Glomerular endothelial cell (primary cell): Measurements from ENCODE around the gene PRDM16. TPM values are rescaled to one million over a fixed set of nuclear protein-coding genes. Genes with fewer than 3 reads are reported as not detected.

Experiments
- DNase-seq: peaks from one replicate; pipeline ENCODE4 v3.0.0-alpha.2; 2011; ENCODE audit warnings: low read depth, low spot score; ENCODE audit errors: extremely low read depth
- total RNA-seq: library from RNA; depleted of rRNA; stranded (reverse); fragments of >200 nt; gene quantifications from 2 replicates; pipeline ENCODE4 v1.2.3, GENCODE V29; 2015

PRDM16 gene
- total RNA-seq, 1 donor from 2014 or later, result 0.12 TPM

- DNase-seq, result no peak
Measured at GRCh38 chr1:3327389-3327702, 258.3 kb downstream of the PRDM16 start.

DNA sequence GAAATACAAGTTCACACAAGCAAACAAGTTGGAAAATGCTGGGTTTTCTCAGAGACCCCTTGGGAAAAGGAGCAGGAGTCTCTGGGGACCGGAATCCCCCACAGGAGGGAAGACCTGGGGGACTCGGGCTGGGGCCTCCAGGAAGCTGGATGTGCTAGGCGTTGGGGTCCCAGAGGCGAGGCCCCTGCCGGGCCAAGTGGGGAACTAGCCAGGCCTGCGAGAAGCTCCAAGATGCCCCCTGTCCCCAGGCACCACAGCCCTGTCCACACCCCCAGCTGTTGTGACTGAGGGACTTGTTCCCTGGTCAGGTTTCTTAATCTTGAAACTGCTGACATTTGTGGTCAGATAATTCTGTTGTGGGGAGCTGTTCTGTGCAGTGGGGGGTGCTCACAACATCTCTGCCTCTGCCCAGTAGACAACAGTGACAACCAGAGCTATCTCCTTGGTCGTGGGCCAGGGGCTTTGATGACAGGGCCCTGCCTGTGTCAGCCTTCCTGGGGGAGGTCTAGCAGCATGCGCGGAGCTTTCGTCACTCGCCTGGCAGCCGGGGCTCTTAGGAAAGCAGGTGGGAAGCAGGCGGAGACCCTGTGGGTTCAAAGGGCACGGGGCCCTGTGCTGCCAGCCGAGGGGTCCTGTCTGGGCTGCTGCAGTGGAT is 259.1 kb downstream of the PRDM16 start:
- DNase-seq, result no peak

DNA sequence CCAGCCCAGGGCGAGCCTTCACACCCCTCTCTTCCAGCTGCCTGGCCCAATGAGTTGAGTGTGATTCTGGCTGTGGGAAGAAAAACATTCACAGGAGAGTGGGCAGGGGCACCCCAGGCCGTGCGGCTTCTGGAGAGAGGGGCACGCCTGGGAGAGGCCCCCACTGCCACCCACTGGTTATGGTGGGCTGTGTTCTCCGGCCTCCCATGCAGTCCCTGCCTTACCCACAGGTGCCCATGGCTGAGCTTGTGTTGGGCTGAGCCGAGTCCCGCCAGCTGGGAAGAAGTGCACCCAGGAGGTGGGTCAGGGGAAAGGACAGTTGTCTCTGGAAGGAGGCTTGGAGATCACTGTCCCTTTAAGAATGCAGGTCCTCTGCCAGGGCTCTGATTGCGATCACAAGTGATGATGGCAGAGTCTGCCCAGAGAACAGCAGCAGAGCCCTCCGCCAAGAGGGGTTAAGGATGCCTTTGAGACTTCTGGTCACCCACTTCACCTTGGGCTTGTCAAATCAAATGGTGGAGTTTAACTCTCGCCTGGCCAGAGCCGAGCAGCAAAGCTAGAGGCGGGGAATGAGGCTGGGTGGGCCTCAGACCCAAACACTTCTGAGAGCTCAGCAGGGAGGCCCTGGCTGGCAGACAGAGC is 260.8 kb downstream of the PRDM16 start:
- no peak for DNase-seq

DNA sequence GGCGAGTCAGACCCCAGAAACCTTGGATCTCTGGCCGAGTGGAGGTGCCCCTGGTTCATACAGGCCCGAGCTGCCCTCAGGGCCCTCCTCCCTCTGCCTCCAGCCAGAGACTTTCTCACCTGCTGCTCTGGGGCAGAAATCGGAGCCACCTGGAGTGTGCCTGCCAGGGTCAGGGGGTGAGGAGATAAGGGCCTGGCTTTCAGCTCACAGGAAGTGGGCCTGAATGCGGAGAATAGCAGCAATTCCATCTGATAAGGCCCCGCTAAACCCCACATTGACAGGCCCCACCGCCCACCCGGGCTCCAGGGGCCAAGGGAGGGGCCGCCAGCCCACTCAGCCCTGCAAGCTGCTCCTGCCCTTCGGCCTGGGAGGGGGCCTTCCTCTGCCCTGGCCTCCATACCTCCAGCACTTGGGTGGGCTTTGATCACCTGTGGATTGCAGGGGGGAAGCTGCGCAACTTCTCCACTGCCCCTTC is 261.8 kb downstream of the PRDM16 start:
- DNase-seq, result no peak

DNA sequence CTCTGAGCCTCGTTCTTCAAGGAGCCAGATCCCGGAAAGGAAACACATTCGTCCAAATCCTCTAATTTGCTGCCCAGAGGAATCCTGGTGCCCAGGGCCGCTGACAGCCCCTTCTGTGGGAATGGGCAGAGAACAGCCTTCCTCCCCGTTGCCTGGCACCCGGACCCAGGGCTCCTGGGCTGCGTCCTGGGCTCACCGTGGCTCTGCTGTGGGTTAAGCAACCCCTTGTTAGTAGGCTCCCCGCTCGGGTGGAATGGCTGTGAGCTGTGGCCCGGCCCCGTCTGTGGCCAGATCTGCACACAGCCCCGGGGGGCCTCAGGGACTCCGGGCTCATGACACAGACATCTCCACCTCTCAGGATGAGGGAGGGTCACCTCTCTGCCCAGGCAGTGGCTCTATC is 262.6 kb downstream of the PRDM16 start:
- DNase-seq, result no peak

DNA sequence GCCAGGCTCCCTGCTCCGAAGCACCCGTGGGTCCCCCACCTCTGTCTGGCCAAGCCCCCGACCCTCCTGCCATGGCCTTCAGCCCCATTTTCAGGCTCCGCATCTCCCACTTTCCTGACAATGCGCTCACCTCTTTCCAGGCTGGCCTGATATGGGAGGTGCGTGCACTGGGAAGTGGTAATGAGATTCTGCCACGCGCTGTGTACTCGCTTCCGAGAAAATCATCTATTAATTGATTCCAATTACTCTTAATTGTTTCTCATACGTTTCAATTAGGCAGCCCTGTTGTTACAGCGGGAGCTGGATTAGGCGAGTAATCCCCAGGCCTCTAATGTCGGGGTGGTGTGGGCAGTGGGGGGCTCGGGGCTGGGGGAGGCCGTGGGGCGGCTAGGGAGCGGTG is 263.0 kb downstream of the PRDM16 start:
- no peak for DNase-seq

GRCh38 chr1:3332662-3333061 is 263.7 kb downstream of the PRDM16 start:
- DNase-seq, result no peak

- DNase-seq, result no peak
Measured at GRCh38 chr1:3333903-3334302, 264.9 kb downstream of the PRDM16 start.

DNA sequence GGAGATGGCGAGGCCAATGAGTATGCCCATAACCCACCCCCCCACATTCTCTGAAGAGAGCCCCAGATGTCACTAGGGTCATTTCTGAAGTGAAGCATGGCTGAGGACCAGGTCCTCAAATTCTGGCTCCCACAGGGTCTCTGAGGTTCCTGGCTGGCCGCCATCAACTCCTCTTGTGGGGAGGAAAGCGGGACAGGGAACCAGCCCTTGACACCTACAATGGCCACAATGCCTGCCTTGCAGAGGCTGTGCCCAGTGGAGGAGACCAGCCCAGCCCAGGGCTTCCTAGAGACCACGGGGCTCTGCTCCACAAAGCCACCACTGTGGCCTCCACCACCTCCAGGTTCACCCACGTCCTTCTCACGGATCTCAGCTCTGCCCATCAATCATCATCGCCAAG is 265.4 kb downstream of the PRDM16 start:
- DNase-seq, result no peak

- DNase-seq, result no peak
Measured at GRCh38 chr1:3335754-3336640, 267.0 kb downstream of the PRDM16 start.

GRCh38 chr1:3336641-3337630 is 267.9 kb downstream of the PRDM16 start:
- DNase-seq, result no peak

DNA sequence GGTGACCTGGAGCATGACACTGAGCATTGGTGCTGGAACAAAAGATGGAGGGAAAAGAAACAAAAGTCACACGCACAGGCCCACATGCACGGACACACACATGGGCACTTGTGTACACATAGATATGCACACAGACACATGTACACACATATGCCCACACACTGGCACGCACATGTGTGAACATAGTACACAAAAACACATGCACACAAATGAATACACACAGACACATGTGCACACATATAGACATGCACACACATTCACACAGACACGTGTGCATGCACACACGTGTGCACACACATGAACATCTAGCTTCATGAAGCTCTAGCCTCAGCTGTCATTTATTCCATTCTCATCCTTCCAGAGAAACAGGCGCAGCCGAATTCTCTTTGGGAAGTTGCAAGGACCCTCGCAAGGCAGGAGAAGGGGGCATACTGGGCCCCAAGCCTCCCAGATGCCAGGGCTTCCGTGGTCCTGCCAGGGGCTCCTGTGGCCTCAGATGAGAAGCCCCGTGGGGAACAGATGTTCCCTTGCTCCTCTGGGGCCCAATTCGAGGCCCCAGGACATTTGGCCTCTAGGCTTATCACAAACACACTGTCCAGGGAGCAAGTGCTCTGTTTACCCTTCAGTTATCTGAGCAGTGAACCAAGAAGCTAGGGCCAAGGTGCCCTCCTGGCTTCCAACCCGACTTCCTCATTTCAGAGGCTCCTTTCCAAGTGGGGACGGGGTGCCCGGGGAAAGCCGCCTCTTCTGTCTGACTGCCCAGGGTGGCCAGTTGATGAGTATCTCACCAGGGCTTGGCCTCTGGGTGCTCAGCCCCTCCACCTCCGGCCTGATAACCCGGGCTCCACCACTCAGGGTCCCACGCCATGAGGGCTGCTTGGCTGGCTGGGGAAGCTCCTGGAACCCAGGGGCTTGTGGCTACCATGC is 269.1 kb downstream of the PRDM16 start:
- DNase-seq, result no peak

DNA sequence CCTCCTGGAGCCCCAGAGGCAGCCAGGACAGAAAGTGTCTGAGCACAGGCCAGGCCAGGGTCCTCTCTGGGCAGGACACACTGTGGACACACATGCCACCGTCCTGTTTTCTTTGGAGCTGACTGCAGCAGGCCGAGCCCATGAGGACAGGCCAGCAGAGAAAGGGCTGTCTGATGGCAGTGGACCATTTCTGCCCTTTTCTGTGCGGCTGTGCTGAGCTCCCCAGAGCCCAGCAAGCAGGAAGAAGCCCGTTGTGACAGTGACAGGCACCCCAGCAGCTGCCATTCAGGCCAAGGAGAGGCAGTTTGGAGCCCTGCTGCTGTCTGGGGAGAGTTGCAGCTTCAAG is 269.7 kb downstream of the PRDM16 start:
- no peak for DNase-seq

- DNase-seq, result no peak
Measured at GRCh38 chr1:3339856-3340255, 270.9 kb downstream of the PRDM16 start.

DNA sequence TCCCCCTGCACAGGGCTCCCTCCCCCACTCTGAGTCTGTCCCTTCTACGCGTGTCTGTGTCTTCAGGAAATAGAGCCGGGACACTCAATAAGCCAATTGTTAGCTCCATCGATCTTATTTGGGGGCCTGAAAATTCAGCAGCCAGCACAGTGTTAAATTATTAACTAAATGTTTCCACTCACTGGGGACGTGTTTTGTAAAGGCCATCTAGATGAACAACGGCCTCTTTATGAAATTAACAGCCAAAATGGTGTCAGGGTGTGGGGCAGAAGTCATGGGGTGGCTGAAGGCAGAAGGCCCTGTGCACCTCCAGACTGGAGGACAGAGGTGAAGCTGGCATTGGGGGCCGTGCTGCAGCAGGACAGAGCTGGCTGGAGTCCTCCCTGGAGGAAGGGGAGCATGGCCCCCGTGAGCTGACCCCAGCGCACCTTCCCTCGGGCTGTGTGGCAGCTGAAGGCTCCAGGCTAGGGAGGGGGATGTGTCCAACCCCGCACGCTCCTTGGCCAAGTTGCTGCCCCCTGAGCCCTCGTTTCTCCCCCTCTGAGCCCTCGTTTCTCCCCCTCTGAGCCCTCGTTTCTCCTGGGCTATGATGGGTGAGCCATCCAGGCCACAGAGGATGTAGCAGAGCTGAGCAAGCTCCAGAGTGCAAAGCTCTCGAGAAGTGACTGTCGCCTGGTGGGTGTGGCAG is 271.7 kb downstream of the PRDM16 start:
- DNase-seq, result no peak

- DNase-seq, result no peak
Measured at GRCh38 chr1:3341236-3341994, 272.4 kb downstream of the PRDM16 start.

DNA sequence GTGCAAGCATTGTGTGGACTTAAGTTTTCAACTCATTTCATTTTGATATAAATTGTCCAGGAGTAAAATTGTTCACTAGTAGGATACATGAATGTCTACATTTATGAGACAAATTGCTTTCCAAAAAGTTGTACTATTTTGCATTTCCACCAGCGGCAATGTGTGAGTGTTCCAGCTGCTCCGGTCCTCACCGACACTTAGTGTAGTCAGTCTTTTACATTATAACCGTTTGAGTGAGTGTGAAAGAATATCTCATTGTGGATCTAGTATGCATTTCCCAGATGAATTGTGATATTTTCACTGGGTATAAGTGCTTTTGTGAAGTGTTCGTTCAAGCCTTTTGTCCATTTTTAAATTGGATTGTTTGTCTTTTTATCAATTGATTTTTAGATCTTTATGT is 274.0 kb downstream of the PRDM16 start:
- DNase-seq, result no peak

DNA sequence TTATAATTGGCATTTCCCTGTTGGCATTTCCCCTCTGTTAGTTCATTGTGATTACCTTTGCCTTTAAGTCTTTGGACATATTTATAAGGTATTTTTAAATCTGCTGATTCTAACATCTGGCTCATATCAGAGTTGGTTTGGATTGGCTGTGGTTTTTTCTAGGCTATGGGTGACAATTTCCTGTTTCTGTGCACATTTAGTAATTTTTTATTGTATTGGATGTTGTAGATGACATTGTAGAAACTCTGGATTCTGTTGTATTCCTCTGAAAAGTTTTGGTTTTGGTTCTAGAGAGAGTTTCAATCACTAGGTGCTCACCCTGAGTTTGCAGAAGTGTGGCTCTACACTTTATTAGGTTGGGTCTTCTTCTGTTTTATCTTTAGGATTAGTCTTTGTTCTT is 275.4 kb downstream of the PRDM16 start:
- DNase-seq, result no peak
